ENCODE measurements around the gene ERCC3.

- TF ChIP-seq ZNF780A (CRISPR knock-in tag; IDR thresholded peaks at IDR 0.05) (no peak), ZNF687 (CRISPR knock-in tag; IDR thresholded peaks at IDR 0.05) (no peak), GABPA (IDR thresholded peaks at IDR 0.05; ENCODE audit: low read depth, low read length) (no peak), GABPA (CRISPR knock-in tag; IDR thresholded peaks at IDR 0.05; ENCODE audit: low read depth) (no peak), CSRNP1 (CRISPR knock-in tag; IDR thresholded peaks at IDR 0.05) (no peak), TCF7L2 (IDR thresholded peaks at IDR 0.05; ENCODE audit: low read depth, low read length) (no peak), ZBTB33 (CRISPR knock-in tag; IDR thresholded peaks at IDR 0.05) (no peak), ZNF432 (CRISPR knock-in tag; IDR thresholded peaks at IDR 0.05; ENCODE audit: borderline replicate concordance) (no peak), CTCF (CRISPR knock-in tag; IDR thresholded peaks at IDR 0.05) (no peak), POLR2A (IDR thresholded peaks at IDR 0.05; ENCODE audit: insufficient read depth in 1 of 2, low read depth in 2 of 2, low read length in 2 of 2) (no peak), FOXP1 (IDR thresholded peaks at IDR 0.05) (no peak), FOXP1 (CRISPR knock-in tag; IDR thresholded peaks at IDR 0.05) (no peak)
Observed at GRCh38 chr2:127277028-127277427, 16.9 kb downstream of the ERCC3 start.
